Fibroblast of lung (primary cell): ENCODE results near the gene LRRIQ3. TPM values are rescaled to one million over a fixed set of nuclear protein-coding genes. Genes with fewer than 3 reads are reported as not detected.

ENCODE experiments used
- DNase-seq, 2 donors: peaks; one replicate each; pipeline versions ENCODE4 v3.0.0 to v3.0.0-alpha.2; 2010; ENCODE audit warnings: low read depth in 2 of 2
- H2AFZ ChIP-seq: 2 replicates; pipeline ENCODE4 v1.5.1; 2012; ENCODE audit warnings: low read length, control low read depth, inconsistent platforms
- H3K27ac ChIP-seq: 2 replicates; pipeline ENCODE4 v1.5.1; 2011; ENCODE audit warnings: low read length, control low read depth; ENCODE audit not compliant: insufficient read depth
- H3K27me3 ChIP-seq: 2 replicates; pipeline ENCODE4 v1.5.1; 2011; ENCODE audit warnings: mild to moderate bottlenecking, low read length; ENCODE audit not compliant: control insufficient read depth, insufficient read depth
- H3K36me3 ChIP-seq: 2 replicates; pipeline ENCODE4 v1.5.1; 2011; ENCODE audit warnings: low read length; ENCODE audit not compliant: control insufficient read depth, insufficient read depth
- H3K4me1 ChIP-seq: 2 replicates; pipeline ENCODE4 v1.5.1; 2011; ENCODE audit warnings: low read length; ENCODE audit not compliant: control insufficient read depth, insufficient read depth; ENCODE audit errors: extremely low read depth
- H3K4me2 ChIP-seq: 2 replicates; pipeline ENCODE4 v1.5.1; 2011; ENCODE audit warnings: low read length, control low read depth; ENCODE audit not compliant: insufficient read depth; ENCODE audit errors: extremely low read depth
- H3K4me3 ChIP-seq, 4 experiments: fragments of 200-600 bp in 1 of 4; sonication (generic) in 1 of 4; replicated peaks in 1 of 4; 2 replicates each; pipeline ENCODE4 v1.5.1; 2011 to 2016; ENCODE audit warnings: low read length in 4 of 4, low read depth in 3 of 4, mild to moderate bottlenecking in 3 of 4, control low read depth in 2 of 4, inconsistent platforms in 1 of 4, mixed read lengths in 1 of 4; ENCODE audit not compliant: insufficient read depth in 1 of 4; ENCODE audit errors: control extremely low read depth in 1 of 4
- H3K79me2 ChIP-seq: 2 replicates; pipeline ENCODE4 v1.5.1; 2012; ENCODE audit warnings: mild to moderate bottlenecking, low read length, inconsistent platforms; ENCODE audit not compliant: control insufficient read depth, insufficient read depth
- H3K9ac ChIP-seq: 2 replicates; pipeline ENCODE4 v1.5.1; 2011; ENCODE audit warnings: mild to moderate bottlenecking, low read length, control low read depth; ENCODE audit not compliant: insufficient read depth
- H3K9me3 ChIP-seq: 2 replicates; pipeline ENCODE4 v1.5.1; 2012; ENCODE audit warnings: low read depth, low read length; ENCODE audit not compliant: control insufficient read depth, insufficient read depth
- H4K20me1 ChIP-seq: 2 replicates; pipeline ENCODE4 v1.5.1; 2011; ENCODE audit warnings: low read length; ENCODE audit not compliant: control insufficient read depth, insufficient read depth; ENCODE audit errors: extremely low read depth
- CTCF ChIP-seq, 2 donors: IDR thresholded peaks in 1 of 2; conservative IDR thresholded peaks in 1 of 2; 1 replicate in 1 of 2; 2 replicates in 1 of 2; pipeline ENCODE4 v1.5.1; 2011 to 2012; ENCODE audit warnings: low read length in 2 of 2, control low read depth in 1 of 2, inconsistent platforms in 1 of 2, low read depth in 1 of 2, mild to moderate bottlenecking in 1 of 2
- EZH2 ChIP-seq: IDR thresholded peaks from 2 replicates; pipeline ENCODE4 v1.5.1; 2012; ENCODE audit warnings: low read length, control low read depth, mild to moderate bottlenecking; ENCODE audit errors: missing control alignments
- polyA minus RNA-seq: library from RNA; depleted of rRNA, polyadenylated mRNA; stranded (reverse); fragments of >200 nt; gene quantifications from 2 replicates; pipeline ENCODE4 v1.2.3, GENCODE V29; 2011; ENCODE audit warnings: low replicate concordance
- polyA plus RNA-seq, 2 donors: library from polyadenylated mRNA; depleted of rRNA in 1 of 2; stranded (reverse) in 1 of 2; unstranded in 1 of 2; fragments of >200 nt; gene quantifications; 2 replicates each; pipeline ENCODE4 v1.2.1, GENCODE V29; 2011 to 2012; ENCODE audit warnings: missing spikeins in 1 of 2
- total RNA-seq: library from RNA; depleted of rRNA; stranded (reverse); fragments of >200 nt; gene quantifications from 2 replicates; pipeline ENCODE4 v1.2.1, GENCODE V29; 2014

The LRRIQ3 gene
- total RNA-seq (1.0 and 1.3 TPM in 2 replicates), polyA plus RNA-seq (0.56 and 0.80 TPM in 2 replicates), polyA minus RNA-seq (not detected in 2 replicates)
- polyA plus RNA-seq (2012) = 0.59 and 1.1 TPM in 2 replicates

GRCh38 chr1:74197657-74198552 is at the start of gene LRRIQ3, which contains the start of gene FPGT:
TSS of gene LRRIQ3 (minus strand) at chr1:74198176. CDS start at chr1:74183684, 14,492 bp downstream.
TSS of gene FPGT (plus strand) at chr1:74198242. CDS start at chr1:74198279, 37 bp downstream.
- DNase-seq = peak; percentile 90 to 93
- H3K4me2 ChIP-seq = peak within 1 kb of the TSS; percentile 90
- peak within 1 kb of the TSS; percentile 71 to 92 (median 76) for H3K4me3 ChIP-seq
- no peaks in the 10 kb centered on the region for H3K9me3 ChIP-seq
- TF ChIP-seq CTCF (conservative IDR thresholded peaks at IDR 0.05 in 1 of 2, IDR thresholded peaks at IDR 0.05 in 1 of 2; ENCODE audit: low read depth in 1 of 2, low read length in 2 of 2) (no peak), EZH2 (no peak)
- H3K4me1 ChIP-seq = no peaks in the 10 kb centered on the region
- peak within 1 kb of the TSS; percentile 94 for H2AFZ ChIP-seq
- peaks cover 2% of the 10 kb centered on the region for H3K36me3 ChIP-seq
- H4K20me1 ChIP-seq = no peaks in the 10 kb centered on the region
- H3K27me3 ChIP-seq = no peaks in the 10 kb centered on the region
- peak within 1 kb of the TSS; percentile 74 for H3K9ac ChIP-seq
- peak within 1 kb of the TSS; percentile 91 for H3K27ac ChIP-seq
- no peaks in the 10 kb centered on the region for H3K79me2 ChIP-seq

- TF ChIP-seq CTCF (conservative IDR thresholded peaks at IDR 0.05 in 1 of 2, IDR thresholded peaks at IDR 0.05 in 1 of 2; ENCODE audit: low read depth in 1 of 2, low read length in 2 of 2) (no peak), EZH2 (no peak)
- Histone ChIP-seq H3K27ac (no peak overlapping the region), H4K20me1 (no peaks in the 10 kb centered on the region), H3K9ac (no peak overlapping the region), H3K79me2 (no peaks in the 10 kb centered on the region), H3K4me1 (no peaks in the 10 kb centered on the region), H2AFZ (no peak overlapping the region), H3K9me3 (no peaks in the 10 kb centered on the region), H3K4me3 (no peak overlapping the region), H3K36me3 (no peaks in the 10 kb centered on the region), H3K27me3 (no peaks in the 10 kb centered on the region), H3K4me2 (no peak overlapping the region)
- peak in 1 of 2 donors; percentile 51 for DNase-seq
These were observed 48.3 kb upstream of the LRRIQ3 start for GRCh38 chr1:74246315-74246714.

GRCh38 chr1:74245168-74245772 is 47.3 kb upstream of the LRRIQ3 start:
- no peak overlapping the region for H3K4me3 ChIP-seq
- H3K4me2 ChIP-seq = no peak overlapping the region
- H3K9me3 ChIP-seq = no peaks in the 10 kb centered on the region
- H2AFZ ChIP-seq = no peak overlapping the region
- no peaks in the 10 kb centered on the region for H3K4me1 ChIP-seq
- DNase-seq = no peak
- H3K27ac ChIP-seq = no peak overlapping the region
- H4K20me1 ChIP-seq = no peaks in the 10 kb centered on the region
- no peaks in the 10 kb centered on the region for H3K27me3 ChIP-seq
- H3K9ac ChIP-seq = no peak overlapping the region
- no peaks in the 10 kb centered on the region for H3K79me2 ChIP-seq
- TF ChIP-seq CTCF (conservative IDR thresholded peaks at IDR 0.05 in 1 of 2, IDR thresholded peaks at IDR 0.05 in 1 of 2; ENCODE audit: low read depth in 1 of 2, low read length in 2 of 2) = no peak
- no peak for TF ChIP-seq EZH2
- no peaks in the 10 kb centered on the region for H3K36me3 ChIP-seq
